OCI-M2 (cell line): ENCODE data around the gene OR6P1.

ENCODE experiments used
- DNase-seq: peaks from one replicate; lab custom pipeline; 2025; ENCODE audit not compliant: unreplicated experiment; lab: John Stamatoyannopoulos, UW

Gene OR6P1, protein sequence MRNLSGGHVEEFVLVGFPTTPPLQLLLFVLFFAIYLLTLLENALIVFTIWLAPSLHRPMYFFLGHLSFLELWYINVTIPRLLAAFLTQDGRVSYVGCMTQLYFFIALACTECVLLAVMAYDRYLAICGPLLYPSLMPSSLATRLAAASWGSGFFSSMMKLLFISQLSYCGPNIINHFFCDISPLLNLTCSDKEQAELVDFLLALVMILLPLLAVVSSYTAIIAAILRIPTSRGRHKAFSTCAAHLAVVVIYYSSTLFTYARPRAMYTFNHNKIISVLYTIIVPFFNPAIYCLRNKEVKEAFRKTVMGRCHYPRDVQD

GRCh38 chr1:158570480-158570879, at the start of gene OR6P1:
Gene OR6P1 (minus strand): TSS chr1:158570580. CDS start chr1:158563604, 6,976 bp downstream.
- DNase-seq, result no peak

DNA sequence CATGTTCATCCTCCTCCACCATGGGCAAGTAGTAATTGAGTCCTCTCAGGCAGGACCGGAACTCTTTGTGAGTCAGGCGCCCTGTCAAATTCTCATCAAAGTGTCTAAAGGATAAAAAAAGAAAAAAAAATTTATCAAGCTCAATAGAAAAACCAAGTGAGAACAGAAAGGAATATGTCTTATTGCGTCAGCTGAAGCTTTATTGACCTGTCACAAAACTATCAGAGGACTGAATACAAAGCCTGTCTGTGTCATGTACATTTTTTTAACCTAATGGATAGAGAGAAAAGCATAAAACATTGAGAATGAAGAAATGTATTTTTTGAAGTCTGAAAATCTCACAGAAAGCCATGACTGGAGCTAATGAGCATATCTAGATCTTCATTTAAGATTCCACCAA, 43.4 kb upstream of the OR6P1 start:
- DNase-seq, result no peak

DNA sequence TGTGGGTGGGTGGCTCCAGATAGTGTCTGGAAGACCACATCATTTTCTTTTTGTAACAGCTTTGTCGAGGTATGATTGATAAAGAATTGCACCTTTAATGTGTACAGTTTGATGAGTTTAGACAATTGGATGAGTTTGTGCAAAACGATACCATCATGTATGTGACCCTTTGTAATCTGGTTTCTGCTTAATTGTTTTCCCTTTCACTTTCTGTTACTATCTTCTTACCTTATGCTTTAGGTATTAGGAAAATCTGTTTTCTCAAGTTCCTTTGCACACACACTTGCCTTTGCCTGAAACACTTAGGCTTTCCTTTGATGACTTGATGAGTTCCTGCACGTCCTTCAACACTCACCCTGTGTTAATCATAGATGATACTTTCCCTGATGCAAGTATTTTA, 41.5 kb upstream of the OR6P1 start:
- DNase-seq, result no peak

DNA sequence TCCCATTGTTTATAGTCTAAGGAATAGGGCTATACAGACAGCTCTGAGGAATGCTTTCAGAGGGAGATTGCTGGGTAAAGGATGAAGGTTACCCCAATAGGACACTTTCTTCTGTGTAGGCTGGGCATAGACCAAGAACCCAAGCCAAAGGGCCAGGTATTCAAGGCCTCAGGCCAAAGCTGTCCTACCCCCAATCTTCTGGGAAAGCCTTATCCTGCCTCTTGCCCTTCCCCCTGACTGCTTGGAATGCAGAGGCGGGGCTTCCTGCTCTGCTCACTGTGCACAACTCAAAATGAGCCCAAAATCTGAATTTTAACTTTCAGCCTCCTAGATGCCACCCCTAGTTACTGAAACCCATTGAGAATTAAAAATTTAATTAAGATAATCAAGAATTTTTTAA, 36.9 kb upstream of the OR6P1 start:
- DNase-seq, result no peak

DNA sequence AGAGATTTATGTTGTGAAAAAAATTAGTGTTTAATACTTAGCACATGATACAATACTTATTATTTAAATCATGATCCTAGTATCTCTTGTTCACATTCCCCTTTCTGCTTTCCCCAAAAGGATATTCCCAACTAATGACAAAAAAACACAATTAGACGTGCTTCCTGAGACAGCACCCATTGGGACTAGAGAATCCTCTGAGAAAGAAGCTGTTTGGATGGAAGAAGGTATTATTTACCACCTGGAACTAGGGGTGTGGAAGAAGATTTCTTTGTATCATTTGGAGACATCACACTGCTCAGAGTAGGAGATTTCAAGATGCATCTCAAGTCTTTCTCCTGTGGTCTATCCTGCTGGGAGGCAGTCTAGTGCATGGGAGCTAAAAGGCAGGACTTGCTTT, 34.6 kb upstream of the OR6P1 start, which contains the start of gene OR10Z1:
Gene OR10Z1, plus strand, starts transcription at position 301 of the 400 bp plus-strand sequence. CDS start 1,171 bp downstream, outside the sequence.
- no peak for DNase-seq

DNA sequence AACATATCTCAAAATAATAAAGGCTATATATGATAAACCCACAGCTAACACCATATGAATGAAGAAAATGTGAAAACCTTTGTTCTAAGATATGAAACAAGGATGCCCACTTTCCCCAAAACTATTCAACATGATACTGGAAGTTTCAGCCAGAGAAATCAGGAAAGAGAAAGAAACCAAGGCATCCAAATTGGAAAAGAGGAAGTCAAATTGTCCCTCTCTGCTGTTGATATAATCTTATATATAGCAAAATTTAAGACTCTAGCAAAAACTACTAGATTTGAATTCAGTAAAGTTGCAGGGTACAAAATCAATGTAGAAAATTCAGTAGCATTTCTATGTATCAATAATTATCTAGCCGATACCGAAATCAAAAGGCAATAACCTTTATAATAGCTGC, 30.4 kb upstream of the OR6P1 start:
- no peak for DNase-seq

DNA sequence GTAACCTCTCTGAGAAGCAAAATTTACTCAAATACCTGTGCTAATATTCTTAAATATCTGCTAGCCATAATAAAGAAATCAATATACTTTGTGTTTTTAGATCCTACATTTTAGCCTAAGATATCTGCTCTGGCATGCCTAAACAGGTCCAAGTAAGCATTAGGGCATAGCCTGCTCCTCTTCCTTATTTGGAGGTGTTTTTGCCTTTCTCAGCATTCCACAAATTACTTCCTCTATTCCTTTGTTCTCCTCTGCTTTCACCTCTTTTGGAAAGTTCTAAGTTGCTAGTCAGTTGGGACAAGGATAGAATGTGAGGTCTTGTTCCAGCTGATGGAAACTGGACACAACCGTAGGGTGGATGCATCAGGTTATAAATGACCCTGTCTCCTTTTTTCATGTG, 16.6 kb upstream of the OR6P1 start:
- DNase-seq, result no peak

- DNase-seq, result no peak
Measured at GRCh38 chr1:158583962-158584361, 13.6 kb upstream of the OR6P1 start.

DNA sequence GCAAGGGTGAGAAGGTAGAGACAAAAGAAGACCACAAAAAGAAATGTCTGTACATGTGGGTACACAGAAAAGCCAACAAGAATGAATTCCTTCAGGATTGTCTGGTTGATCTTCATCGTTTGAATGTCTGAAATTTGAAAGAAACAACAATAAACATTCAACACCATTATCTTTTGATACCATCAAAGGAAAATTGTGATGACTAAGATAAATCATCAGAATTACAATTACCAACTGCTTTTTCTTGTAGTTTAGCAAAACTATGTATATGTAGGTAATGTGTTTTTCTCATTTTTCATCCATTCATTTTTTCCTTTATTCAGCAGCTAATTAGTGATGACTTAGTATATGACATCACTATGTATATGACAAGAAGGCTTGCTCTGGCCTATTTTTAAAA, 9.4 kb upstream of the OR6P1 start, which contains the start of gene OR10X1:
Gene OR10X1, minus strand, starts transcription at position 167 of the 400 bp plus-strand sequence. Its CDS starts 0 bp downstream, at position 167.
- no peak for DNase-seq

- no peak for DNase-seq
Measured at GRCh38 chr1:158577561-158577960, 7.2 kb upstream of the OR6P1 start.

GRCh38 chr1:158572226-158572625, 1.8 kb upstream of the OR6P1 start:
- DNase-seq, result no peak

DNA sequence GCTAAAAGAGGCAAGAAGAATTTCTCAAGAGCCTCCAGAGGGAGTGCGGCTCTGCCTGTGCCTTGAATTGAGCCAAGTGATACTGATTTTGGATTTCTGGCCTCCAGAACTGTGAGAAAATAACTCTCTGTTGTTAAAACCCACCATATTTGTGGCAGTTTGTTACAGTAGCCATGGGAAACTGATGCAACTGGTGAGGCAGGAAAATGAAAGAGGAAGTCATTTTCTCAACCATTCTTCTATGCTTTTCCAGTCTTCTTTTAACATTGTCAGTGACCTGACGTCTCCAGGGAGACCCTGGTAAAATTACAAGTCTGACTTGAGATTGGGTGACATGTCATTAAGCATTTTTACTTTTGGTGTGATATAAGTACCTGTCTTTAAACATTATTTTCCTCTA, 5.8 kb downstream of the OR6P1 start:
- no peak for DNase-seq

DNA sequence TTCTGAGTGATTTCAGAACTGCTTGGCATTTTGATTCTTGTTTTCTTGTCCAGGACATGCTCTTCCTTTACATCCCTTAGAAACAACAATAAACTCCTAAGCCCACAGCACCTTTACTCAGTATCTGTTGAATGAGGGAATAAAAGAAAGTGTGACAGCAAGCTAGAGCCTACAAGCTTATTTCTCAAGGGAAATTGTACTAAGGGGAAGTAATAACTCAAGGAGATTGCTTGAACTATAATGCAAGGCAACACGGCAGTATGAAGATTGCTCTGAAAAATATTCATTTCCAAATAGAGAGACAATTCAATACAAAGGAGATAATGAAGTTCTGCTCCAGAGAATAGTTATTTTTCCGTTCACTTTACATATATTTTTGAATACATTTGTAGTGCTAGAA, 6.5 kb downstream of the OR6P1 start:
- DNase-seq, result no peak

GRCh38 chr1:158559696-158560095, 10.7 kb downstream of the OR6P1 start:
- no peak for DNase-seq

DNA sequence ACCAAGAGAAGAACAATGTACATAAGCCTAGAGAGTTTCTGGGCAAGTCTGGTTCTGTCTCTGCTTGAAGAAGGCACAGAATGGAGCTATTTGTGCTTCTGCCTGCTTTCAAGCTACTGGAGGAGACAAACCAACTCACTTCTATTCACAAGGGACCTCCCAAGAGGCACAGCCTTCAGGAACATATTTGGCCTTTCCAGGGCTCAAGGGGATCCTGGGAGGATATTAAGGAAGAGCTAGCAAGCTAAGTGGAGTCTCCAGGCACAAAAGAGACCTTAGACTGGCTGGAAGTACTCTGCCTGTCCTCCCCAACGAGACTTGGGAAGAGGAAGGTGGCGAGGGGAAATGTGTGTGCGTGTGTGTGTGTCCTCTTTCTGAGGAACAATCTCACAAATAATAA, 16.0 kb downstream of the OR6P1 start, which contains the start of gene OR6Y1:
Gene OR6Y1, minus strand, starts transcription at position 54 of the 400 bp plus-strand sequence. CDS start 6,300 bp downstream, outside the sequence.
- no peak for DNase-seq

- DNase-seq, result no peak
Measured at GRCh38 chr1:158552296-158552695, 18.1 kb downstream of the OR6P1 start.

GRCh38 chr1:158547533-158547932, 22.8 kb downstream of the OR6P1 start:
- no peak for DNase-seq

DNA sequence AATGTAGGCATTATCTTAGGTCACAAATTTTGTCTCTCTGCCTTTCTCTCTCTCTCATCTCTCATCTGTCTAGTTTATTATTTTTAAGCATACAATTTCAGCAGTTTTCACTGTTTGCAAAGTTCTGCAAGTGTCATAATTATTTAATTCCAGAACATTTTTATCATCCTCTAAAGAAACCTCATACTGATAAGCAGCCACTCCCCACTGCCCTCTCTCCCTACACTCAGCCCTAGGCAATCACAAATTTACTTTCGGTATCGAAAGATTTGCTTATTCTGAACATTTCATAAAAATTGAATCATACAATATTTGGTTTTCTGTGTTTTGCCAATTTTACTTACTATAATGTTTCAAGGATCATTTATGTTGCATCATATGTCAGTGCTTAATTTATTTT, 32.8 kb downstream of the OR6P1 start:
- DNase-seq, result no peak

- DNase-seq, result no peak
Measured at GRCh38 chr1:158534496-158534895, 35.9 kb downstream of the OR6P1 start.

DNA sequence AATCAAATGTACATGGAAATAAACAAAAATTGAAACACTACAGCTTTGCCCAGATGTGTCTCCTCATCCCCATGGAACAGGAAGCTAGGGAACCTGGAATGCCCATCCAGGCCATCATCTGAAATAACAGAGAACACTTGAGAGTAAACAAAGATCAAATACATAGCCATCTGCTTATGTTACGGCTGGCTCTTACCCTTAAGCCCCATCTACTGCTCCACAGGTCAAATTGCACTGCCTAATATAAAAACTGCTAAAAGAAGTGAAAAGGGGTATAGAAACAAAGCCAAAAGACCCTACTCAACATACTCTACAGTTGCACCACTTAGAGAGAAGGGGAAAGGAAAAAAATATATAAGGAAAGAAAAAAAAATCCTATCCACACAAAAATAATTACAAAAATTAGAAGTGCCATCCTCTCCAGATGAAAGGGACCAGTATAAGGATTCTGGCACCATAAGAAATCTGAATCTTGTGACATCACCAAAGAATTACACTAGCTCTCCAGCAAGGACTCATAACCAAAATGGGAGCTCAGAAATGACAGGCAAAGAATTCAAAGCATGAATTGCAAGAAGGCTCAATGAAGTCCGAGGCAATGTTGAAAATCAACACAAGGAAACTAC, 43.1 kb downstream of the OR6P1 start:
- no peak for DNase-seq

DNA sequence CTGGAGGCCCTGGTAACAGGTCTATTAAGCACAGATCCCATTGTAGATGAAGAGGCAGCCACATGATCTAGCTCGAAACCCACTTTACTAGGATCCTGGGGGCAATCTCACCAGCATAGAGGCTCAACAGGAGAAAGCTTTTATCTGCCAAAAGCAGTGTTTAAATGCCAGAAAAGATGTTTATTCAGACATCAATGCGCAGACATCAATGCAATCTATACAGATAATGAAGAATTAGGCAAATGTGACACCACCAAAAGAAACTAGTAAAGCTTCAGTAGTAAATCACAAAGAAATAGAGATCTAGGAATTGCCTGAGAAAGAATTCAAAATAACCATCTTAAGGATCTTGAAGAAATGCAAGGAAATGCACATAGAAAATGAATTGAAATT, 48.7 kb downstream of the OR6P1 start:
- no peak for DNase-seq

DNA sequence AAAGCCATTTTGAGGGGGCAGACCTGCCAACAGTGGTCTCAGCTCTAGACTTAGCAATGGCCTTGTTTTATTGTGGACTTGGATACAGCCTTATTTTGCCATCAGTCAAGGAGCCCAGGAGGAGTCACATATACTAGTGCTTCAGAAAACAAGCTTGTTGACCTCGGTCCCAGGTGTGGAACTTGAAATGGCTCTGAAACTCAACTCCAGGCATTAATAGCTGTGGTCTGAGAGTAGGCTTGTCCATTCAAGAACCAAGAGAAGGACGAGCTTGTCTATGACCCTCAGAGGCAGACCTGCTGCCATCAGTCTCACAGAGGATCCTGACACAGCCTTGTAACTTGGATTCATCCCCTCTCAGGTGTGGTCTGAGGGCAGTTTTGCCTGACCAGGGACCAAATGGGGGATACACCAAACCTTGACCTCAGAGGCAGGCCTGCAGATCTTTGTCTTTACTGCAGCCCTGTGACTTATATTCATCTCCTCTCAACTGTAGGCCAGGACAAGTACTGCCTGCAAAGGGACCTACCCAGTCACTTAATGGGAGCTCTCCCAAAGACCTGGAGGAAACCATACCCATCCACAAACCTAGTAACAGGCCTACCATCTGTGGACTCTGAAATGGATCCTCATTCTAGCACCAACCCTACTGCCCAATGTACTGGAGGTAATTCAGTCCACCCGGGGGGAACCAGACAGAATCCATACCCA, 49.3 kb downstream of the OR6P1 start:
- DNase-seq, result no peak
